ENCODE measurements around the gene CDH23.

The CDH23 gene

GRCh38 chr10:71497763-71498326, 101.1 kb downstream of the CDH23 start:
- Mint-ChIP-seq H3K9me3 (no peaks in the 10 kb centered on the region), H3K4me1 (ENCODE audit: low read depth) (peaks cover 14% of the 10 kb centered on the region), H3K27ac (no peak overlapping the region), H3K27me3 (peaks cover 10% of the 10 kb centered on the region), H3K36me3 (ENCODE audit: low read depth) (no peaks in the 10 kb centered on the region), H3K4me3 (no peak overlapping the region)
- intact Hi-C loops (cut with micrococcal nuclease): no loop called here

GRCh38 chr10:71501402-71501801, 104.7 kb downstream of the CDH23 start:
- Mint-ChIP-seq H3K4me1 (ENCODE audit: low read depth) (peaks cover 26% of the 10 kb centered on the region), H3K9me3 (no peaks in the 10 kb centered on the region), H3K27me3 (peaks cover 10% of the 10 kb centered on the region), H3K27ac (no peak overlapping the region), H3K4me3 (no peak overlapping the region), H3K36me3 (ENCODE audit: low read depth) (no peaks in the 10 kb centered on the region)
- intact Hi-C loops (cut with micrococcal nuclease): no loop called here

GRCh38 chr10:71502190-71502589, 105.5 kb downstream of the CDH23 start:
- Mint-ChIP-seq H3K36me3 (ENCODE audit: low read depth) (no peaks in the 10 kb centered on the region), H3K27ac (no peak overlapping the region), H3K9me3 (no peaks in the 10 kb centered on the region), H3K4me1 (ENCODE audit: low read depth) (peaks cover 26% of the 10 kb centered on the region), H3K4me3 (no peak overlapping the region), H3K27me3 (peaks cover 10% of the 10 kb centered on the region)
- intact Hi-C loops (cut with micrococcal nuclease): no loop called here

GRCh38 chr10:71502851-71503250, 106.1 kb downstream of the CDH23 start:
- intact Hi-C loops (cut with micrococcal nuclease): no loop called here
- peaks cover 8% of the 10 kb centered on the region for H3K27me3 Mint-ChIP-seq
- peaks cover 23% of the 10 kb centered on the region for H3K4me1 Mint-ChIP-seq (ENCODE audit: low read depth)
- H3K36me3 Mint-ChIP-seq (ENCODE audit: low read depth): no peaks in the 10 kb centered on the region
- no peaks in the 10 kb centered on the region for H3K9me3 Mint-ChIP-seq
- H3K4me3 Mint-ChIP-seq: no peak overlapping the region
- no peak overlapping the region for H3K27ac Mint-ChIP-seq

GRCh38 chr10:71504168-71504567, 107.4 kb downstream of the CDH23 start:
- Mint-ChIP-seq H3K4me1 (ENCODE audit: low read depth) (peaks cover 21% of the 10 kb centered on the region), H3K27ac (no peak overlapping the region), H3K27me3 (peaks cover 3% of the 10 kb centered on the region), H3K36me3 (ENCODE audit: low read depth) (no peaks in the 10 kb centered on the region), H3K9me3 (peaks cover 1% of the 10 kb centered on the region), H3K4me3 (no peak overlapping the region)
- intact Hi-C loops (cut with micrococcal nuclease): no loop called here

GRCh38 chr10:71504570-71504969, 107.8 kb downstream of the CDH23 start:
- Mint-ChIP-seq H3K9me3 (peaks cover 5% of the 10 kb centered on the region), H3K36me3 (ENCODE audit: low read depth) (no peaks in the 10 kb centered on the region), H3K4me3 (no peak overlapping the region), H3K4me1 (ENCODE audit: low read depth) (peaks cover 21% of the 10 kb centered on the region), H3K27ac (no peak overlapping the region), H3K27me3 (no peaks in the 10 kb centered on the region)
- intact Hi-C loops (cut with micrococcal nuclease): no loop called here

GRCh38 chr10:71505862-71506261, 109.1 kb downstream of the CDH23 start:
- Mint-ChIP-seq H3K9me3 (peaks cover 7% of the 10 kb centered on the region), H3K4me1 (ENCODE audit: low read depth) (peaks cover 21% of the 10 kb centered on the region), H3K27ac (no peak overlapping the region), H3K36me3 (ENCODE audit: low read depth) (no peaks in the 10 kb centered on the region), H3K27me3 (no peaks in the 10 kb centered on the region), H3K4me3 (no peak overlapping the region)
- intact Hi-C loops (cut with micrococcal nuclease): no loop called here

- H3K4me3 Mint-ChIP-seq: no peak overlapping the region
- no peak overlapping the region for H3K27ac Mint-ChIP-seq
- H3K4me1 Mint-ChIP-seq (ENCODE audit: low read depth): peaks cover 15% of the 10 kb centered on the region
- peaks cover 1% of the 10 kb centered on the region for H3K27me3 Mint-ChIP-seq
- H3K36me3 Mint-ChIP-seq (ENCODE audit: low read depth): no peaks in the 10 kb centered on the region
- intact Hi-C loops (cut with micrococcal nuclease): no loop called here
- H3K9me3 Mint-ChIP-seq: peaks cover 7% of the 10 kb centered on the region
Measured at GRCh38 chr10:71509444-71509843, 112.7 kb downstream of the CDH23 start.

GRCh38 chr10:71511206-71511605, 114.5 kb downstream of the CDH23 start:
- Mint-ChIP-seq H3K36me3 (ENCODE audit: low read depth) (no peaks in the 10 kb centered on the region), H3K4me1 (ENCODE audit: low read depth) (peaks cover 6% of the 10 kb centered on the region), H3K27ac (no peak overlapping the region), H3K27me3 (peaks cover 1% of the 10 kb centered on the region), H3K4me3 (no peak overlapping the region), H3K9me3 (peaks cover 7% of the 10 kb centered on the region)
- intact Hi-C loops (cut with micrococcal nuclease): no loop called here

GRCh38 chr10:71512312-71512711, 115.6 kb downstream of the CDH23 start:
- Mint-ChIP-seq H3K4me3 (no peak overlapping the region), H3K27me3 (peaks cover 1% of the 10 kb centered on the region), H3K27ac (no peak overlapping the region), H3K36me3 (ENCODE audit: low read depth) (no peaks in the 10 kb centered on the region), H3K4me1 (ENCODE audit: low read depth) (peaks cover 6% of the 10 kb centered on the region), H3K9me3 (peaks cover 7% of the 10 kb centered on the region)
- intact Hi-C loops (cut with micrococcal nuclease): no loop called here

- Mint-ChIP-seq H3K9me3 (peaks cover 7% of the 10 kb centered on the region), H3K27me3 (peaks cover 1% of the 10 kb centered on the region), H3K4me1 (ENCODE audit: low read depth) (peaks cover 6% of the 10 kb centered on the region), H3K4me3 (no peak overlapping the region), H3K27ac (no peak overlapping the region), H3K36me3 (ENCODE audit: low read depth) (no peaks in the 10 kb centered on the region)
- intact Hi-C loops (cut with micrococcal nuclease): no loop called here
Measured at GRCh38 chr10:71512761-71513539, 116.2 kb downstream of the CDH23 start.

GRCh38 chr10:71513540-71513853, 116.8 kb downstream of the CDH23 start:
- intact Hi-C loops (cut with micrococcal nuclease): no loop called here
- H3K9me3 Mint-ChIP-seq: peaks cover 7% of the 10 kb centered on the region
- no peak overlapping the region for H3K4me3 Mint-ChIP-seq
- no peaks in the 10 kb centered on the region for H3K36me3 Mint-ChIP-seq (ENCODE audit: low read depth)
- peaks cover 1% of the 10 kb centered on the region for H3K27me3 Mint-ChIP-seq
- H3K27ac Mint-ChIP-seq: no peak overlapping the region
- H3K4me1 Mint-ChIP-seq (ENCODE audit: low read depth): peaks cover 6% of the 10 kb centered on the region

GRCh38 chr10:71513936-71514335, 117.2 kb downstream of the CDH23 start:
- no peak overlapping the region for H3K27ac Mint-ChIP-seq
- H3K4me3 Mint-ChIP-seq: no peak overlapping the region
- peaks cover 1% of the 10 kb centered on the region for H3K27me3 Mint-ChIP-seq
- H3K9me3 Mint-ChIP-seq: peaks cover 7% of the 10 kb centered on the region
- H3K4me1 Mint-ChIP-seq (ENCODE audit: low read depth): peaks cover 6% of the 10 kb centered on the region
- no peaks in the 10 kb centered on the region for H3K36me3 Mint-ChIP-seq (ENCODE audit: low read depth)
- intact Hi-C loops (cut with micrococcal nuclease): no loop called here

- peaks cover 6% of the 10 kb centered on the region for H3K4me1 Mint-ChIP-seq (ENCODE audit: low read depth)
- no peak overlapping the region for H3K4me3 Mint-ChIP-seq
- no peak overlapping the region for H3K27ac Mint-ChIP-seq
- intact Hi-C loops (cut with micrococcal nuclease): no loop called here
- H3K36me3 Mint-ChIP-seq (ENCODE audit: low read depth): no peaks in the 10 kb centered on the region
- H3K27me3 Mint-ChIP-seq: peaks cover 1% of the 10 kb centered on the region
- no peaks in the 10 kb centered on the region for H3K9me3 Mint-ChIP-seq
Measured at GRCh38 chr10:71515531-71516172, 118.9 kb downstream of the CDH23 start.

Measured in dendritic cell treated with granulocyte-macrophage colony-stimulating factor and Interleukin-4, amounts not matched to agents 40 ng/mL and 50 ng/mL, for 4 days (primary cell).